Stimulated activated CD4-positive, alpha-beta T cell treated with anti-CD3 and anti-CD28 coated beads, TNF-alpha, amount 100 ng/mL, for 1 hour (primary cell): ENCODE data around the gene SHFL.

Experiments used
- DNase-seq, 3 donors: peaks; one replicate each; pipeline ENCODE4 v3.0.0-alpha.2; 2020; ENCODE audit warnings: low read depth in 3 of 3, low spot score in 1 of 3

The SHFL gene

GRCh38 chr19:10132905-10133304, 46.8 kb downstream of the SHFL start:
- no peak for DNase-seq

GRCh38 chr19:10133596-10133995, 47.5 kb downstream of the SHFL start:
- no peak for DNase-seq

- no peak for DNase-seq
Observed at GRCh38 chr19:10134040-10134439, 47.9 kb downstream of the SHFL start.

GRCh38 chr19:10135551-10136334, 49.6 kb downstream of the SHFL start:
- DNase-seq, result no peak

GRCh38 chr19:10136936-10137335, 50.8 kb downstream of the SHFL start:
- DNase-seq, result no peak

- no peak for DNase-seq
Observed at GRCh38 chr19:10137751-10138682, 51.9 kb downstream of the SHFL start.

GRCh38 chr19:10138879-10139795, 53.0 kb downstream of the SHFL start:
- no peak for DNase-seq

- no peak for DNase-seq
Observed at GRCh38 chr19:10139952-10140351, 53.8 kb downstream of the SHFL start.

GRCh38 chr19:10141479-10141878, 55.4 kb downstream of the SHFL start:
- no peak for DNase-seq

GRCh38 chr19:10141973-10142372, 55.9 kb downstream of the SHFL start:
- DNase-seq, result no peak
